Measurements from ENCODE around the gene ATP11C.
"Not testable (repeated sequence)": the region's sequence is repeated elsewhere in the genome, so short reads cannot be mapped to it uniquely, and the experiment has no call there.

ATP11C gene

DNA sequence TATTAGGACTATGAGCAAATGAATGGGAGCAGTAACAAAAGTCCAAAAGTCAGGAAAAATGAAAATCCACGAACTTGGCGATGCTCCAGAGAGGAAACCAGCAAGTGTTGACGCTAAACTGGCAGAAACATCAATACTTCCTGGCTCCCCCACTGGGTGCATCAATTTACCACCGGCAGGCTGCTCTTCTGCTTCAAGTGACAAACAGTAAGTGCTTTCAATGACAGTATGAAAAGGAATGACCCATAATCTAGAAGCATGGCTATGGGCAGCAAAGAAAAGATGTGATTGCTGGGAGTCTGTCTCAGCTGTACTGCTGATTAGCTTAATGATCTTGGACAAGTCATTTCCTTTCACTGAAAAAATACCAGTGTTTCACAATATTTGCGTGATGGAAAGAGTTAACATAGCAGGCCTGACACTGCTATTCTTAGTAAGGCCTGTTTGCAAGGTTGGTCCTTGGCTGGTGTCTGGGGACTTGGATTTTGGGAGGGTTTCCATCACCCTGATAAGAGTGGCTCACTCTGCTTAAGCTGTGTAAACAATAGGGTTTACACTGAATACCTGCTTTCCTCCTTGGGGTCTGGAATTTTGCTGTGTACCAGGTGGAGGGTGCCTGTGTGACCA, 8.7 kb downstream of the ATP11C start:
- DNase-seq = no peak

DNA sequence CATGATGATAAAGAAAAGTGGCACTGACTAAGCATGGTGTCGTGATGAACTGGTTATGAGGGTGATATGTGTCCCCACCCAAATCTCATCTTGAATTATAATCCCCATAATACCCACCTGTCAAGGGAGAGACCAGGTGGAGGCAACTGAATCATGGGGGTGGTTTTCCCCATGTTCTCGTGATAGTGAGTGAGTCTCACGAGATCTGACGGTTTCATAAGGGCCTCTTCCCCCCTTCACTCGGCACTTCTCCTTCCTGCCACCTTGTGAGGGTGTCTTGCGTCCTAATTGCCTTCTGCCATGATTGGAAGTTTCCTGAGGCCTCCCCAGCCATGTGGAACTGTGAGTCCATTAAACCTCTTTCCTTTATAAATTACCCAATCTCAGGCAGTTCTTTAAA, 11.7 kb downstream of the ATP11C start:
- DNase-seq = not testable (repeated sequence)

- DNase-seq = no peak
Measured at GRCh38 chrX:139920316-139920715, 12.5 kb downstream of the ATP11C start.

- no peak for DNase-seq
Measured at GRCh38 chrX:139914421-139914820, 18.4 kb downstream of the ATP11C start.

GRCh38 chrX:139909712-139910111, 23.1 kb downstream of the ATP11C start:
- no peak for DNase-seq

- DNase-seq = no peak
Measured at GRCh38 chrX:139907078-139907477, 25.8 kb downstream of the ATP11C start.

GRCh38 chrX:139905743-139906142, 27.1 kb downstream of the ATP11C start:
- DNase-seq = no peak

DNA sequence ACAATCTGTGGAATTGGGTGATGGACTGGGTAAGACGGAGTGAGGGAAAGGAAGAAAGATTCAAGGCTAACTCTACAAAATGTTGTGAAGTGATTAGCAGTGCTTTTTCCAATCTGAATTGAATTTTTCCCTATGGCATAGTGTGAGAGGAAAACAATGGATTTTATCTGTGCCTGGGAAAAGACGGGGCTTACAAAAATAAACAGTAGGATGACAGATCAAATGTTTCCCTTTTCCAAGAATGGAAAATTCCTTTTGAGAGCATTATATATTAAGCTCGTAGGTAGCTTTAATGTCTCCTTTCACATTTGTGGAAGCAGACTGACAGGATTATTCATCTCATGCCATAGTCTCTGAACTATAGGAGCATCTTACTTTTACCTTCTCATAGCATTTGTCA, 27.8 kb downstream of the ATP11C start:
- DNase-seq = no peak

GRCh38 chrX:139903210-139903609, 29.6 kb downstream of the ATP11C start:
- no peak for DNase-seq

DNA sequence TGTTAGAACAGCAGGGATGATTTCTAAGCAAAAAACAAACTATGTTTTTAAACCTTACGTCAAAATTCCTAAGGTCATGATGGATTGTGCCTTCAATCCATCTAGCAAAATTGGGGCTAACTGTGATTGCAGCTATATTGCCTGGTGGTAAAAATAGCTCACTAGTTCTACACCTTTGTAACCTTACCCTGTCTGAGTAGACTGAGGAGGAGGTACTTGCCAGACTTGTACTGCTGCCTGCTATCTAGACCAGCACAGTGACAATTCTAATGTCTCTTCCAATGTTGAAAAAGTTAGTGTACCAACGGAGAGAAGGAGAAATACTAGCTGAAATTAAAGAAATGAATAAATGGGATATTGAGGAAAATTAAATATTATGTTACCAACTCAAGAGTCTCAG, 30.3 kb downstream of the ATP11C start:
- no peak for DNase-seq

GRCh38 chrX:139898334-139898733, 34.5 kb downstream of the ATP11C start:
- no peak for DNase-seq

GRCh38 chrX:139892512-139892911, 40.3 kb downstream of the ATP11C start:
- no peak for DNase-seq

GRCh38 chrX:139890991-139891700, 41.7 kb downstream of the ATP11C start:
- DNase-seq = no peak

DNA sequence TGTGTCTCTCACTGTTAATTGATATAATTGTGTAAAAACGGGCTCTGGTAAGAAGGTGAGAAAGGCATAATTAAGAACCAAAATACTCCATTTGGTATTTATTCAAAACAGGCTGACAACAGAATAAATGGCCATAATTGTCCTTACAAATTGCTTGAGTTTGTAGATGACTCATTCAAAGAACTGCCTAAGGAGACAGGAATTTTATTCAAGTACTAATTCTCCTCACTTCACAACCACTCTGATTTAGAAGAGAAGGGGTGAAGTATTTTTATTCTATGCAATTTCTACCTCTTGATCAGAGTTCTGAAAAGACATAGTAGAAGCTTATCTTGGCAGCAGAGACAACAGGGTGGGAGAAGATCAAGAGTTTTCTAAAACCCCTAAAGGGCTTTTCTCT, 43.1 kb downstream of the ATP11C start:
- no peak for DNase-seq

- no peak for DNase-seq
Measured at GRCh38 chrX:139883984-139884383, 48.9 kb downstream of the ATP11C start.

DNA sequence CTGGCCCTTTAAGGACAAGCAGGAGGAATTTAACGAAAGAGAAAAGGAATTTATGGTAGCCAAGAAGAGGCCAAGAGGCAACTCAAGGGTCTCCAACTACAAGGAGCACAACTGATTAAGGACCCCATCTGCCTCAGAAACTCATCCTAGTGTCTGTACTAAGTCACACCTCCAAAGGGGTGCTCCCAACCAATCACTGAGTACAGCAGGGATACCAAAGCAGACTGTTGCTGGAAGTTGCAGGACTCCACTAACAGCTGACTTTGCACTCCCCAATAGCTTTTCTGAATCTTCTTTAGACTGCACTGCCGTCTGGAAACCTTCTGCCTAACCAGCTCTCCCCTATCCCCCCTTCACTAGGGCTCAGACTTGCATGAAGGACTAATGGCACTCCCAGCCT, 50.6 kb downstream of the ATP11C start:
- DNase-seq = no peak

DNA sequence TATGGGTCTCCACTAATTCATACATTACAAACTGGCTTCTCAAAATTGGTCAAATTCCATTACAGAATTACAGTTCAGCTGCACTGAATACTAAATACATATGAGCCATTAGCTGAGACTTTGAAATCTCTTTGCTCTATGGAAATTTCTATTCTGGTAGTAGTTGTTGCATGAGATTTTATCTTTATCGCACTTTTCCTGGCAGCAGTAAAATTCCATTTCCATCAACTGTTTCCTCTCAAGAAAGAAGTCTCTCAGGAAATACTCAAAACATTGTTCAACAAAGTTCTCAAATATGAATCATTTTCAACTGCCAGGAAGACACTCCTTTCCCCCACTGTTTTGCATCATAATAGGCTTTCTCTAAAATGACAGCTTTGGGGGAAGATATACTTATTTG, 51.3 kb downstream of the ATP11C start:
- DNase-seq = no peak

- no peak for DNase-seq
Measured at GRCh38 chrX:139881130-139881529, 51.7 kb downstream of the ATP11C start.

DNA sequence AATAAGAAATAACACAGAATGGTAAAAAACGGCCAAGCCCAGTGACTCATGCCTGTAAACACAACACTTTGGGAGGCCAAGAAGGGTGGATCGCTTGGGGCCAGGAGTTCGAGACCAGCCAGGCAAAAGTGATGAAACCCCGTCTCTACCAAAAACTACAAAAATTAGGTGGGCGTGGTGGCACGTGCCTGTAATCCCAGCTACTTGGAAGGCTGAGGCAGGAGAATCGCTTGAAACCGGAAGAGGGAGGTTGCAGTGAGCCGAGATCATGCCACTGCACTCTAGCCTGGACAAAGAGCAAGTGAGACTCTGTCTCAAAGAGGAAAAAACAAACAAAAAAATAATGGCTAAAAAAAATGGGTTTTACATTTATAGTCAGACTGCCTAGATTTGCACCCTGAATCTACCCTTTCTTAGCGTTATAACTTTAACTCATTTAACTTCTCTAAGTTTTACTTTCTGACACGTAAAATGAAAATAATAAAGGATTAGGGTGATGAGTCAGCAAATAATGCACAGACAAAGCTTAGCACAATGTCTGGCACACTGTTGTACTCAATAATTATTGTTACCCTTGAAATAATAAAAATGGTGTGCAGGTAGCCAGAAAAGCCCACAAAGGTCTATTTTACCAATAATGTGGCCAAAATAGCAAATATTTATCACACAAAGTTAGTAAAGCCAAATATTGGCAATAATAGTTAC, 55.0 kb downstream of the ATP11C start:
- DNase-seq = no peak

DNA sequence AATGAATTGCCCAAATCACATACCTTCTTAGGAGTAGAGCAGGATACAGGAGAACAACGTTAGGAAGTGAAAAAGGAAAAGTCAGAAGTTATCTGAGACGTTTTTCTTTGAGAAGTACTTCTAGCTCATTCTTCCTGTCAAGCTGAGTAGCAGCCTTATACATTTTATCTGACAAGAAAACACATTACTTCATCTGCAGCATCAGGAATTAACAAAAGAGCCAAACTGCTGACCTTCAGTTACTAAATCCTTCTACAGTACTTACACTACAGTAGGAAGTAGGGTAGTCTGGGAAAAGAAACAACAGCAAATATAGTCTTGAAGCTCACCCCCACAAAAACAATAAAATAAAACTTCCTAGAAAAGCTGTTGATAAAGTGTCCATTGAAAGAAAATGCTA, 57.0 kb downstream of the ATP11C start:
- no peak for DNase-seq

DNA sequence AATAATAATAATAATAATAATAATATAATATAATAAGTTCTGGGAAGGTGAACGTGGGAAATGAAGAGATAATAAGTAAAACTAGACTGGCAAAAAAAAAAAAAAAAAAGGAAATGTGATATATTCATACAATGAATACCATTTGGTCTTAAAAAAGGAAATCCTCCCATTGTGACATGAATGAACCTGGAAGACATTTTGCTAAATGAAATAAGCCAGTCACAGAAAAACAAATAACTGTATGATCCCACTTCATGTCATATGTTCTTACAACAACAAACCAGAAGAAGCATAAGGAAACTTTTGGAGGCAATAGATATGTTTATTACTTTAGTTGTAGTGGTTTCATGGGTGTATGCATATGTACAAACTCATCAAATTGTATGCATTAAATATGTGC, 63.1 kb downstream of the ATP11C start:
- no peak for DNase-seq

GRCh38 chrX:139864640-139865039, 68.2 kb downstream of the ATP11C start:
- DNase-seq = no peak

- DNase-seq = no peak
Measured at GRCh38 chrX:139862208-139862607, 70.6 kb downstream of the ATP11C start.

- DNase-seq = not testable (repeated sequence)
Measured at GRCh38 chrX:139856826-139857225, 76.0 kb downstream of the ATP11C start.

All from NCI-H1694 treated with DMSO at 0.1 percent for 48 hours (cell line).